A549 (cell line): Measurements from ENCODE around the gene SPNS2.

Source experiments
- CTCF ChIP-seq: fragments of >200 bp; sonication (Bioruptor Twin); formaldehyde crosslinking; IDR thresholded peaks from 3 replicates; pipeline ENCODE4 v1.5.1; 2016
- TF ChIP-seq, protein P1 (sequence below): IDR thresholded peaks from 2 replicates; pipeline ENCODE4 v1.6.1; 2012

DNA sequence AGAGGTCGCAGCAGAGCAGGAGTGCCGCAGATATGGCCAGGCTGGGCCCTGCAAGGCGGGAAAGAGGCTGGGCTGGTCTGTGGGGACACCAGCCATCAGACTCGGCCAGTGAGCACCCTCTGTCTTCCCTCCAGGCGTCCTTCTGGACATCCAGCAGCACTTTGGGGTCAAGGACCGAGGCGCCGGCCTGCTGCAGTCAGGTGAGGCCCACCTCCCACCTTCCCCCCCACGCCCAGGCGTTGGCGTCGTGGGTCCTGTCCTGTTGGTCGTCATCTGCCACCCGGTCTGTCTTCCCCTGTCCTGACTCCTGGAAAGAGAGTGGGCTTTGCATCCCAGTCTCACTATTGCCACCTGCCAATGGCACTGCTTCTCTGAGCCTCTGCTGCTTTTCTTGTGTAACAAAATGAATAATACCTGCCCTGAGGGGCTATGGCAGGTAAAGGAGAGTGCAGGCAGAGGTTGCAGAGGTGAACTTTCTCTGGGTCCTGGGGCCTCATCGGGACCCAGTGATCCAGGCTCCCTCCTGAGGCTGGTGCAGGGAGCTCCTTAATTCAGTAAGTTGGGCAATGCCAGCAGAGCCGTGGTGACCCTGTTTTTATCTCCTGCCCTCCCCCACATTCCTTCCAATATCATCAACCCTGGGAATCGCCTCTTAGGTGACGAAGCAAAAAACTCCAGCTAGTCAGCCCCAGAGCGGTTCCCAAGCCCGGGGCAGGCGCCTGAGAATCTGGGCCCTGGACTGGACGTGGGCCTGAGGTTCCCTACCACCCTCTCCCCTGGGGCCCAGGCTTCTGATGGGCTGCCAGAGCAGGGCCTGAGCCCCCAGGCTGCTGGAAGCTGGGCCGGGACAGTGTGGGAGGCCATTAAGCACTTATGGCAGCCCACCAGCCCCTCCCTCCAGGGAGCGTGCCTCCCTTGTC, 14.7 kb downstream of the SPNS2 start:
- TF ChIP-seq CTCF, result no peak
- TF ChIP-seq, protein P1, sequence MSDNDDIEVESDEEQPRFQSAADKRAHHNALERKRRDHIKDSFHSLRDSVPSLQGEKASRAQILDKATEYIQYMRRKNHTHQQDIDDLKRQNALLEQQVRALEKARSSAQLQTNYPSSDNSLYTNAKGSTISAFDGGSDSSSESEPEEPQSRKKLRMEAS, result no peak
